ENCODE results near the gene SLC4A8.

Gene SLC4A8

DNA sequence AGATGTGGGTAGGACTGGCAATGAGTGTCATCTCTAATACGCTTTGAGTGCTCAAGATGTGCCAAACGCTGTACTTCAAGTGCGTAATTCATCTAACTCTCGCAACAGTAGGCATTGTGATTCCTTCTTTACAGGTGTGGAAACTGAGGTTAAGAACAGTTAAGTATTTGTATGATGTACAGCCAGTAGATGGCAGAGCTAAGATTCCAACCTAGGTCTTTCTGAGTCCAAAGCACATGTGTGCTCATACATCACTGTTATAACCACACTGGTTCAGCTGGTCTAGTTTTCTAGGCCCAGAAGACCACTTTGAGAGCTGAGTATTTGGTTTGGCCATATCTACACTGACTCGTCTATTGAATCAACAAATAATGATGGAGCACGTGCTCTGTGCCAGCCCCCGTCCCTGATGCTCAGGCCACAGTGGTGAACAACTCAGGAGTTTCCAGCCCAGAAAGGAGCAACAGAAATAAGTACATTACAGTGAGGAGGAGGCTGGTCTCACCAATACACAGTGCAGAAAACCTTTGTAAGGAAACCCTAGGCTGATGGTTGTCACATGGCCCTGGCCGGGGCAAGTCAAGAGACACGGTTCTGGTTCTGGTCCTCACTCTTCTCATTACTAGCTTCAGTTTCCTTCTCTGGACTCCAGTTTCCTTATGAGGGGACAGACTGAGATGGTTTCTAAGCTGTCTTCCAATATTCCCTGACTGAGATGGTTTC is 97.1 kb downstream of the SLC4A8 start:
- TF ChIP-seq EP300 (IDR thresholded peaks at IDR 0.05; ENCODE audit: borderline replicate concordance) = no peak
- TF ChIP-seq, protein P1, sequence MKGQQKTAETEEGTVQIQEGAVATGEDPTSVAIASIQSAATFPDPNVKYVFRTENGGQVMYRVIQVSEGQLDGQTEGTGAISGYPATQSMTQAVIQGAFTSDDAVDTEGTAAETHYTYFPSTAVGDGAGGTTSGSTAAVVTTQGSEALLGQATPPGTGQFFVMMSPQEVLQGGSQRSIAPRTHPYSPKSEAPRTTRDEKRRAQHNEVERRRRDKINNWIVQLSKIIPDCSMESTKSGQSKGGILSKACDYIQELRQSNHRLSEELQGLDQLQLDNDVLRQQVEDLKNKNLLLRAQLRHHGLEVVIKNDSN (IDR thresholded peaks at IDR 0.05) = no peak
- TF ChIP-seq FOXM1 (IDR thresholded peaks at IDR 0.05; ENCODE audit: borderline replicate concordance, low read depth) = no peak
- TF ChIP-seq CEBPB (IDR thresholded peaks at IDR 0.05) = no peak
- no peak for TF ChIP-seq CREB1 (IDR thresholded peaks at IDR 0.05; ENCODE audit: low read depth)
- TF ChIP-seq ZBTB7A (IDR thresholded peaks at IDR 0.05; ENCODE audit: low read depth) = no peak
- TF ChIP-seq RAD21 (IDR thresholded peaks at IDR 0.05; ENCODE audit: low read depth) = no peak; the same call in 1 of the 2 replicates
- TF ChIP-seq TCF12 (IDR thresholded peaks at IDR 0.05; ENCODE audit: low read depth) = no peak
- no peak for TF ChIP-seq TAF1 (IDR thresholded peaks at IDR 0.05; ENCODE audit: low read depth)
- no peak for TF ChIP-seq TEAD4 (IDR thresholded peaks at IDR 0.05)

DNA sequence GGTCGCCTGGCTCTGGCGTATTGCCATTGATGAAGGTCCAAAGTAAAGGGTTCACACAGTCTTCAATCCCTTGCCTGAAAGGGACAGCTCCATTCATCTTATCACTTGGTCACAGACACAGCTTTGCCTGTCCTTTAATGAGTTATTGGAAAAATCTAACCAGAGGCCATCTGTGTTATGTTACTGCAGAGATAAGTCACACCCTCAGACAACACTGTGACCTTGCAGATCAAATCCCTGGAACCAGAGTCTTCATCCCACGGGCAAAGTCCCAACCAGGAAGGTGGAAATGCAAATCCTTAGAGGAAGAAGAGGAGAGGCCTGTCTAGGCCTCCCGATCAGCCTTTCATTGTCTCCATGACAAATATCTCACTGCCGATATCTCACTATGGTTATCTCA is 98.1 kb downstream of the SLC4A8 start:
- TF ChIP-seq CREB1 (IDR thresholded peaks at IDR 0.05; ENCODE audit: low read depth) (no peak), YY1 (IDR thresholded peaks at IDR 0.05; ENCODE audit: low read depth) (no peak), EGR1 (IDR thresholded peaks at IDR 0.05) (no peak), RAD21 (IDR thresholded peaks at IDR 0.05; ENCODE audit: low read depth) (no peak), EP300 (IDR thresholded peaks at IDR 0.05; ENCODE audit: borderline replicate concordance) (no peak), ZBTB7A (IDR thresholded peaks at IDR 0.05; ENCODE audit: low read depth) (no peak), TEAD4 (IDR thresholded peaks at IDR 0.05) (no peak), TCF12 (IDR thresholded peaks at IDR 0.05; ENCODE audit: low read depth) (no peak), CEBPB (IDR thresholded peaks at IDR 0.05) (no peak), FOXM1 (IDR thresholded peaks at IDR 0.05; ENCODE audit: borderline replicate concordance, low read depth) (no peak), NFIC (IDR thresholded peaks at IDR 0.05) (no peak), TAF1 (IDR thresholded peaks at IDR 0.05; ENCODE audit: low read depth) (no peak)
- TF ChIP-seq, protein P1 (IDR thresholded peaks at IDR 0.05) = no peak
- TF ChIP-seq, protein P2, sequence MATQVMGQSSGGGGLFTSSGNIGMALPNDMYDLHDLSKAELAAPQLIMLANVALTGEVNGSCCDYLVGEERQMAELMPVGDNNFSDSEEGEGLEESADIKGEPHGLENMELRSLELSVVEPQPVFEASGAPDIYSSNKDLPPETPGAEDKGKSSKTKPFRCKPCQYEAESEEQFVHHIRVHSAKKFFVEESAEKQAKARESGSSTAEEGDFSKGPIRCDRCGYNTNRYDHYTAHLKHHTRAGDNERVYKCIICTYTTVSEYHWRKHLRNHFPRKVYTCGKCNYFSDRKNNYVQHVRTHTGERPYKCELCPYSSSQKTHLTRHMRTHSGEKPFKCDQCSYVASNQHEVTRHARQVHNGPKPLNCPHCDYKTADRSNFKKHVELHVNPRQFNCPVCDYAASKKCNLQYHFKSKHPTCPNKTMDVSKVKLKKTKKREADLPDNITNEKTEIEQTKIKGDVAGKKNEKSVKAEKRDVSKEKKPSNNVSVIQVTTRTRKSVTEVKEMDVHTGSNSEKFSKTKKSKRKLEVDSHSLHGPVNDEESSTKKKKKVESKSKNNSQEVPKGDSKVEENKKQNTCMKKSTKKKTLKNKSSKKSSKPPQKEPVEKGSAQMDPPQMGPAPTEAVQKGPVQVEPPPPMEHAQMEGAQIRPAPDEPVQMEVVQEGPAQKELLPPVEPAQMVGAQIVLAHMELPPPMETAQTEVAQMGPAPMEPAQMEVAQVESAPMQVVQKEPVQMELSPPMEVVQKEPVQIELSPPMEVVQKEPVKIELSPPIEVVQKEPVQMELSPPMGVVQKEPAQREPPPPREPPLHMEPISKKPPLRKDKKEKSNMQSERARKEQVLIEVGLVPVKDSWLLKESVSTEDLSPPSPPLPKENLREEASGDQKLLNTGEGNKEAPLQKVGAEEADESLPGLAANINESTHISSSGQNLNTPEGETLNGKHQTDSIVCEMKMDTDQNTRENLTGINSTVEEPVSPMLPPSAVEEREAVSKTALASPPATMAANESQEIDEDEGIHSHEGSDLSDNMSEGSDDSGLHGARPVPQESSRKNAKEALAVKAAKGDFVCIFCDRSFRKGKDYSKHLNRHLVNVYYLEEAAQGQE (IDR thresholded peaks at IDR 0.05; ENCODE audit: low read depth) = no peak
- TF ChIP-seq, protein P3, sequence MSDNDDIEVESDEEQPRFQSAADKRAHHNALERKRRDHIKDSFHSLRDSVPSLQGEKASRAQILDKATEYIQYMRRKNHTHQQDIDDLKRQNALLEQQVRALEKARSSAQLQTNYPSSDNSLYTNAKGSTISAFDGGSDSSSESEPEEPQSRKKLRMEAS (IDR thresholded peaks at IDR 0.05) = no peak

DNA sequence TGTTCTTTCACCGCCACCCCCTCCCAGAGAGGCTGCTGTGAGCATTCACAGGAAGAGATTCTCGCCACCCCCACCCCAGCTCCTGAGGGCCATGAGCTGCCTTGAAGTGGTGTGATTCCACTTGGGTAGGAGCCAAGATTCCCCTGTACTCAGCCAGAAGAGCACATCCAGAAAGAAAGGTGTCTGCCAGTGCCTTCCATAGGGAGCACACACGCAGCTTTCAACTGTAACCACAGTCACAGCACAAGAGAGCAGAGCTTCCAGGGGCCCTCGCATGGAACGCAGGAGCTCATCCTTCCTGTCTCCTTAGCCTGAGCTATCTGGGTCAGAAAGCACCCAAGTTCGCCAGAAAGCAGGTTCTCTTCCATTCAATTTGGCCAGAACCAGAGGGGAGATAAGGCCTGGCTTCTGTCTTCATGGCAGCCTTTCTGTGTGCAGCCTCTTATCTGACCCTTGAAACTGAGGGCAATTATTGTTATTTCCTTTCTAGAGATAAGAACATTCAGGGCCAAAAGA is 99.8 kb downstream of the SLC4A8 start:
- TF ChIP-seq YY1 (IDR thresholded peaks at IDR 0.05; ENCODE audit: low read depth) (no peak), FOXM1 (IDR thresholded peaks at IDR 0.05; ENCODE audit: borderline replicate concordance, low read depth) (no peak), TCF12 (IDR thresholded peaks at IDR 0.05; ENCODE audit: low read depth) (no peak), EGR1 (IDR thresholded peaks at IDR 0.05) (no peak), TEAD4 (IDR thresholded peaks at IDR 0.05) (no peak)
- TF ChIP-seq, protein P2 (IDR thresholded peaks at IDR 0.05; ENCODE audit: low read depth) = no peak

DNA sequence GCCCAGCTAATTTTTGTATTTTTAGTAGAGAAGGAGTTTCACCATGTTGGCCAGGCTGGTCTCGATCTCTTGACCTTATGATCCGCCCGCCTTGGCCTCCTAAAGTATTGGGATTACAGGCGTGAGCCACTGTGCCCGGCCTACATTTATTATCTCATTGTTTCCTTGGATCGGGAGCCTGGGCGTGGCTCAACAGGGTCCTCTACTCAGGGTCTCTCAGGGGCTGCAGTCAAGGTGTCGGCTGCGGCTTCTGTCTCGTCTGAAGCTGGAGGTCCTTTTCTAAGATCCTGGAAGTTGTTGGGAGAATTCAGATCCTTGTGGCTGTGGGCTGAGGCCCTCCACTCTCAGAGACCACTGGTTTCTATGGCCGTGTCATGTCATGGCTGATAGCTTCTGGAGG is 100.9 kb downstream of the SLC4A8 start:
- TF ChIP-seq CEBPB (IDR thresholded peaks at IDR 0.05) = no peak
- TF ChIP-seq NFIC (IDR thresholded peaks at IDR 0.05) = no peak
- no peak for TF ChIP-seq EP300 (IDR thresholded peaks at IDR 0.05; ENCODE audit: borderline replicate concordance)
- TF ChIP-seq TCF12 (IDR thresholded peaks at IDR 0.05; ENCODE audit: low read depth) = no peak
- TF ChIP-seq, protein P1 (IDR thresholded peaks at IDR 0.05) = no peak
- TF ChIP-seq, protein P2 (IDR thresholded peaks at IDR 0.05; ENCODE audit: low read depth) = no peak
